ENCODE data around the gene CBX2. TPM values are rescaled to one million over a fixed set of nuclear protein-coding genes. Genes with fewer than 3 reads are reported as not detected.

The CBX2 gene
- total RNA-seq, 1 donor from 2014 or later = 7.6 TPM

Other genes with a start within 250 kb of the CBX2 start
- gene RBFOX3, start 167.1 kb upstream of the CBX2 start, total RNA-seq = not detected in 2 replicates
- not detected in 2 replicates for gene ENPP7, start 47.2 kb upstream of the CBX2 start, total RNA-seq
- gene CBX8, start 18.9 kb downstream of the CBX2 start, total RNA-seq = 8.5 and 8.8 TPM in 2 replicates
- 30.1 and 30.9 TPM in 2 replicates for gene CBX4, start 61.3 kb downstream of the CBX2 start, total RNA-seq